ENCODE measurements around the gene SLC5A10. TPM values are rescaled to one million over a fixed set of nuclear protein-coding genes. Genes with fewer than 3 reads are reported as not detected.
"Not testable (repeated sequence)": the region's sequence is repeated elsewhere in the genome, so short reads cannot be mapped to it uniquely, and the experiment has no call there.

Gene SLC5A10
- total and polyA plus RNA-seq, 2 donors, result 0.05 to 0.52 TPM

GRCh38 chr17:18920911-18921441 lies 31.0 kb upstream of the SLC5A10 start:
- H3K36me3 ChIP-seq (ENCODE audit: control insufficient read depth in 2 of 2, insufficient read depth in 2 of 2, low read length in 1 of 2), result peaks cover 28 to 30% of the 10 kb centered on the region in 2 donors
- H3K27me3 ChIP-seq (ENCODE audit: control insufficient read depth in 2 of 2, insufficient read depth in 1 of 2, low read length in 1 of 2), result no peaks in the 10 kb centered on the region
- H3K4me1 ChIP-seq (ENCODE audit: control insufficient read depth in 2 of 2, insufficient read depth in 2 of 2, low read length in 2 of 2), result peaks cover 7% of the 10 kb centered on the region in 2 donors
- no peak overlapping the region for H3K4me3 ChIP-seq (ENCODE audit: low read length in 2 of 2)
- no peak for DNase-seq (ENCODE audit: low read depth in 6 of 9, low spot score in 9 of 9)
- H3K27ac ChIP-seq (ENCODE audit: low read depth in 1 of 2, low read length in 1 of 2), result peak overlapping the region in 1 of 2 donors; percentile 49
- 24% methylated on average over 6 of the region's 6 CpGs for WGBS
- no peaks in the 10 kb centered on the region for H3K9me3 ChIP-seq (ENCODE audit: control insufficient read depth in 2 of 2, insufficient read depth in 1 of 2, low read length in 1 of 2)

- no peak overlapping the region for H3K4me3 ChIP-seq (ENCODE audit: low read length in 2 of 2)
- H3K9me3 ChIP-seq (ENCODE audit: control insufficient read depth in 2 of 2, insufficient read depth in 1 of 2, low read length in 1 of 2), result no peaks in the 10 kb centered on the region
- WGBS, result 94% methylated on average over 2 of the region's 2 CpGs
- peaks cover 25% of the 10 kb centered on the region in 2 donors for H3K36me3 ChIP-seq (ENCODE audit: control insufficient read depth in 2 of 2, insufficient read depth in 2 of 2, low read length in 1 of 2)
- no peak for DNase-seq (ENCODE audit: low read depth in 6 of 9, low spot score in 9 of 9)
- H3K27ac ChIP-seq (ENCODE audit: low read depth in 1 of 2, low read length in 1 of 2), result peak overlapping the region; percentile 8 to 49
- no peaks in the 10 kb centered on the region for H3K27me3 ChIP-seq (ENCODE audit: control insufficient read depth in 2 of 2, insufficient read depth in 1 of 2, low read length in 1 of 2)
- H3K4me1 ChIP-seq (ENCODE audit: control insufficient read depth in 2 of 2, insufficient read depth in 2 of 2, low read length in 2 of 2), result peaks cover 7 to 9% of the 10 kb centered on the region in 2 donors
Measured at GRCh38 chr17:18921485-18921884, 30.5 kb upstream of the SLC5A10 start.

DNA sequence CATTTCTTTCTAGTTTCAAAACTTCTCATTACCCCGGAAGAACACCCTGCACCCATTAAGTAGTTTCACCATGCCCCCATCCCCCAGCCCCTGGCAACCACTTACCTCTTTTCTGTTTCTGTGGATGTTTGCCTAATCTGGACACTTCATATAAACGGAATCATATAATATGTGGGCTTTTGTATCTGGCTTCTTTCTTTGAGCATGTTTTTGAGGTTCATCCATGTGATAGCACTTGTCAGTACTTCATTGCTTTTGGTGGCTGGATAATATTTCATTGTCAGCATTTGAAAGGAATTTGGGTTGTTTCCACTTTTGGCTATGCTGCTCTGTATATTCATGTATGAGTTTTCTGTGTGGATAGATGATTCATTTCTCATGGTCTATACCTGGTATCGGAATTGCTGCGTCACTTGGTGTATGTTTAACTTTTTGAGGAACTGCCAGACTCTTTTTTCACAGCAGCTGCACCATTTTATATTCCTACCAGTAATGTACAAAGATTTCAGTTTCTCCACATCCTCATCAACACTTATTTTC lies 30.0 kb upstream of the SLC5A10 start:
- Histone ChIP-seq H3K4me1 (ENCODE audit: control insufficient read depth in 2 of 2, insufficient read depth in 2 of 2, low read length in 2 of 2) (peaks cover 7 to 12% of the 10 kb centered on the region in 2 donors), H3K36me3 (ENCODE audit: control insufficient read depth in 2 of 2, insufficient read depth in 2 of 2, low read length in 1 of 2) (peaks cover 21 to 24% of the 10 kb centered on the region in 2 donors), H3K4me3 (ENCODE audit: low read length in 2 of 2) (no peak overlapping the region), H3K27ac (ENCODE audit: low read depth in 1 of 2, low read length in 1 of 2) (peak overlapping the region in 1 of 2 donors; percentile 5), H3K27me3 (ENCODE audit: control insufficient read depth in 2 of 2, insufficient read depth in 1 of 2, low read length in 1 of 2) (no peaks in the 10 kb centered on the region), H3K9me3 (ENCODE audit: control insufficient read depth in 2 of 2, insufficient read depth in 1 of 2, low read length in 1 of 2) (no peaks in the 10 kb centered on the region)
- peak in 1 of 9 donors; percentile 20 for DNase-seq (ENCODE audit: low read depth in 6 of 9, low spot score in 9 of 9)
- WGBS, result 81% methylated on average over 4 of the region's 4 CpGs

DNA sequence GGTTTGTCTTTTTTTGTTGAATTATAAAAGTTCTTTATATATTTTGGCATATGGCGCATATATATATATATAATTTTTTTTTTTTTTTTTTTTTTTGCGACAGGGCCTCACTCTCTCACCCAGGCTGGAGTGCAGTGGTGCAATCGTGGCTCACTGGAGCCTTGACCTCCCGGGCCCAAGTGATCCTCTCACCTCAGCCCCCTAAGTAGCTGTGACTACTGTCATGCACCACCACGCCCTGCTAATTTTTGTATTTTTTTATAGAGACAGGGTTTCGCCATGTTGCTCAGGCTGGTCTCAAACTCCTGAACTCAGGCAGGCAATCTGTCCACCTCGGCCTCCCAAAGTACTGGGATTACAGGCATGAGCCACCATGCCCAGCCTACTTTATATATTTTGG lies 29.4 kb upstream of the SLC5A10 start:
- not testable (repeated sequence) for H3K27ac ChIP-seq (ENCODE audit: low read depth in 1 of 2, low read length in 1 of 2); H3K27me3 ChIP-seq (ENCODE audit: control insufficient read depth in 2 of 2, insufficient read depth in 1 of 2, low read length in 1 of 2); H3K4me3 ChIP-seq (ENCODE audit: low read length in 2 of 2); DNase-seq (ENCODE audit: low read depth in 6 of 9, low spot score in 9 of 9); H3K9me3 ChIP-seq (ENCODE audit: control insufficient read depth in 2 of 2, insufficient read depth in 1 of 2, low read length in 1 of 2)
- Histone ChIP-seq H3K4me1 (ENCODE audit: control insufficient read depth in 2 of 2, insufficient read depth in 2 of 2, low read length in 2 of 2) (peaks cover 7 to 12% of the 10 kb centered on the region in 2 donors), H3K36me3 (ENCODE audit: control insufficient read depth in 2 of 2, insufficient read depth in 2 of 2, low read length in 1 of 2) (peaks cover 21% of the 10 kb centered on the region in 2 donors)
- 97% methylated on average over 7 of the region's 7 CpGs for WGBS

GRCh38 chr17:18925187-18925586 lies 26.8 kb upstream of the SLC5A10 start:
- H3K36me3 ChIP-seq (ENCODE audit: control insufficient read depth in 2 of 2, insufficient read depth in 2 of 2, low read length in 1 of 2), result peaks cover 19 to 22% of the 10 kb centered on the region in 2 donors
- H3K4me1 ChIP-seq (ENCODE audit: control insufficient read depth in 2 of 2, insufficient read depth in 2 of 2, low read length in 2 of 2), result peaks cover 7 to 12% of the 10 kb centered on the region in 2 donors
- 84% methylated on average over 1 of the region's 1 CpG for WGBS
- peak in 1 of 9 donors; percentile 38 for DNase-seq (ENCODE audit: low read depth in 6 of 9, low spot score in 9 of 9)
- peak overlapping the region in 1 of 2 donors; percentile 64 for H3K27ac ChIP-seq (ENCODE audit: low read depth in 1 of 2, low read length in 1 of 2)
- no peak overlapping the region for H3K4me3 ChIP-seq (ENCODE audit: low read length in 2 of 2)
- no peaks in the 10 kb centered on the region for H3K27me3 ChIP-seq (ENCODE audit: control insufficient read depth in 2 of 2, insufficient read depth in 1 of 2, low read length in 1 of 2)
- no peaks in the 10 kb centered on the region for H3K9me3 ChIP-seq (ENCODE audit: control insufficient read depth in 2 of 2, insufficient read depth in 1 of 2, low read length in 1 of 2)

DNA sequence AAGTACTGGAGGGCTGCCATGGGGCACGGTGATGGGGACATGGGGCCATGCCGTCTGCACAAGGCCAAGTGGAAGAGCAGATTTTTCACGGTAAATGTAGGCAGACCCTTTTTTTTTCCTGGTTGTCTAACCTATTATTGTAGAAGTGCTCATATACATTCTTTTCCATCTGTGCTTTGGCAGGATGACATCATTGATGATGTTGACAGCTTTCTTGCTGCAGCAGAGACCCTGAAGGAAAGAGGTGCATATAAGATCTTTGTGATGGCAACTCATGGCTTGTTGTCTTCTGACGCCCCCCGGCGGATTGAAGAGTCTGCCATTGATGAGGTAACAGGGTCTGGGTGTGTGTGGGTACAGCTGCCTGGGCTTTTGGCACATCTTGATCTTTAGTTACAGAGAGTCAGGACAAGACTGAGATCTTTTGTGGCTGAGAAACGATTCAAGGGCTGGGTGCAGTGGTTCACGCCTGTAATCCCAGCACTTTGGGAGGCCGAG lies 23.3 kb upstream of the SLC5A10 start:
- Histone ChIP-seq H3K4me1 (ENCODE audit: control insufficient read depth in 2 of 2, insufficient read depth in 2 of 2, low read length in 2 of 2) (peaks cover 3 to 8% of the 10 kb centered on the region in 2 donors), H3K36me3 (ENCODE audit: control insufficient read depth in 2 of 2, insufficient read depth in 2 of 2, low read length in 1 of 2) (peaks cover 30 to 31% of the 10 kb centered on the region in 2 donors), H3K27me3 (ENCODE audit: control insufficient read depth in 2 of 2, insufficient read depth in 1 of 2, low read length in 1 of 2) (no peaks in the 10 kb centered on the region), H3K27ac (ENCODE audit: low read depth in 1 of 2, low read length in 1 of 2) (no peak overlapping the region), H3K9me3 (ENCODE audit: control insufficient read depth in 2 of 2, insufficient read depth in 1 of 2, low read length in 1 of 2) (no peaks in the 10 kb centered on the region), H3K4me3 (ENCODE audit: low read length in 2 of 2) (no peak overlapping the region)
- WGBS, result 97% methylated on average over 9 of the region's 9 CpGs
- no peak for DNase-seq (ENCODE audit: low read depth in 6 of 9, low spot score in 9 of 9)

GRCh38 chr17:18932360-18933055 lies 19.5 kb upstream of the SLC5A10 start:
- no peaks in the 10 kb centered on the region for H3K27me3 ChIP-seq (ENCODE audit: control insufficient read depth in 2 of 2, insufficient read depth in 1 of 2, low read length in 1 of 2)
- no peak overlapping the region for H3K27ac ChIP-seq (ENCODE audit: low read depth in 1 of 2, low read length in 1 of 2)
- peaks cover 0 to 3% of the 10 kb centered on the region in 2 donors for H3K4me1 ChIP-seq (ENCODE audit: control insufficient read depth in 2 of 2, insufficient read depth in 2 of 2, low read length in 2 of 2)
- 70% methylated on average over 5 of the region's 5 CpGs for WGBS
- H3K9me3 ChIP-seq (ENCODE audit: control insufficient read depth in 2 of 2, insufficient read depth in 1 of 2, low read length in 1 of 2), result no peaks in the 10 kb centered on the region
- H3K36me3 ChIP-seq (ENCODE audit: control insufficient read depth in 2 of 2, insufficient read depth in 2 of 2, low read length in 1 of 2), result peaks cover 21 to 22% of the 10 kb centered on the region in 2 donors
- H3K4me3 ChIP-seq (ENCODE audit: low read length in 2 of 2), result no peak overlapping the region
- no peak for DNase-seq (ENCODE audit: low read depth in 6 of 9, low spot score in 9 of 9)

DNA sequence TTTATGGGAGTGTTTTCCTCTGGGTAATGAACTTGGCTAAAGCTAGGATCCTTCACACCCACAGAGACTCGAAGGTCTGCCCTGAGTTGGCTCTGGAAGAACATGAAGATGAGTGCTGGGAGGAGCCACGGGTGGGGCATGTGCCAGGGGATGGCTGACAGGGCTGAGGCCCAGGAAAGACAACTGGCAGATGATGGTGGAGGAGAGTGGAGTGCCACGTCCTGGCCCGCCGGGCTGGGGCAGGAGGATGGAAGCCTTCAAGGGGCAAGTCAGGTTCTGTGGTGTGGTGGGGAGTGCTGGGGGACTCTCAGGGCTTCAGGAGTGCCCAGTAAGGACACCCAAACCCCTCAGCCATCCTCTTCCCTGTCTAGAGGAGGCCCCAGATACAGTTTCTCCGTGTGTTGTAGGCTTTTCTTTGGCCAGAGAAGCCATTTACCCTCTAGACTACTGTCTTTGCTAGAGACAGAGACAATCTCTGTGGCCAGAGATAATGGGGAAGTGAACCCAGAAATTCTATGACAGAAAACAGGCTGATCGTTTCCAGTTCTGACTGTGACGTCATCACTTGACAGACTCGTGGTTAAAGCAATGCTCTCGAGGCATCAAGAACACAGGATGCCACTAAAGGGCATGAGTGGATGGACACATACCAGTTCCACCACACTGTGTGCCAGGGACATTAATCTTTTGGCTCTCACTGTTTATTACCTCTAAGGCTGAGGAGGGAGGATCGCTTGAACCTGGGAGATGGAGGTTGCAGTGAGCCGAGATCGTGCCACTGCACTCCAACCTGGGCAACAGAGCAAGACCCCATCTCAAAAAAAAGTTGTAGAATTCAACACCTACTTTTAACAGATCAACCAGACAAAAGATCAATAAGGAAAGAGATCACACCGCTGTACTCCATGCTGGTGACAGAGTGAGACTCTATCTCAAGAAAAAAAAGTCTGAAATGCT lies 18.6 kb upstream of the SLC5A10 start:
- no peak for DNase-seq (ENCODE audit: low read depth in 6 of 9, low spot score in 9 of 9)
- Histone ChIP-seq H3K4me3 (ENCODE audit: low read length in 2 of 2) (no peak overlapping the region), H3K27ac (ENCODE audit: low read depth in 1 of 2, low read length in 1 of 2) (no peak overlapping the region), H3K36me3 (ENCODE audit: control insufficient read depth in 2 of 2, insufficient read depth in 2 of 2, low read length in 1 of 2) (peaks cover 19 to 22% of the 10 kb centered on the region in 2 donors), H3K9me3 (ENCODE audit: control insufficient read depth in 2 of 2, insufficient read depth in 1 of 2, low read length in 1 of 2) (no peaks in the 10 kb centered on the region), H3K4me1 (ENCODE audit: control insufficient read depth in 2 of 2, insufficient read depth in 2 of 2, low read length in 2 of 2) (peaks cover 0 to 3% of the 10 kb centered on the region in 2 donors), H3K27me3 (ENCODE audit: control insufficient read depth in 2 of 2, insufficient read depth in 1 of 2, low read length in 1 of 2) (no peaks in the 10 kb centered on the region)
- WGBS, result 87% methylated on average over 14 of the region's 14 CpGs
